H1 (cell line): ENCODE results near the gene COMT. TPM values are rescaled to one million over a fixed set of nuclear protein-coding genes. Genes with fewer than 3 reads are reported as not detected.

Source experiments
- BACH1 ChIP-seq: IDR thresholded peaks from 2 replicates; pipeline ENCODE4 v1.6.1; 2012; ENCODE audit warnings: low read length, improper control_type of control experiment
- HDAC2 ChIP-seq, 2 experiments: fragments of 300-600 bp in 1 of 2; sonication (generic) in 1 of 2; IDR thresholded peaks; 2 replicates each; pipeline ENCODE4 v1.6.1; 2011 to 2012; ENCODE audit warnings: low read depth in 2 of 2, low read length in 2 of 2, mild to moderate bottlenecking in 2 of 2, moderate library complexity in 2 of 2, borderline replicate concordance in 1 of 2, inconsistent platforms in 1 of 2
- JUN ChIP-seq: IDR thresholded peaks from 2 replicates; pipeline ENCODE4 v1.6.1; 2011; ENCODE audit warnings: low read depth, mild to moderate bottlenecking, improper control_type of control experiment, low read length
- KDM1A ChIP-seq: fragments of 200-600, 300-600 bp; sonication (generic); IDR thresholded peaks from 2 replicates; pipeline ENCODE4 v1.7.1; 2016; ENCODE audit warnings: mild to moderate bottlenecking, low read length, borderline replicate concordance
- RXRA ChIP-seq: IDR thresholded peaks from 2 replicates; pipeline ENCODE4 v1.6.1; 2011; ENCODE audit warnings: low read depth, mild to moderate bottlenecking, low read length, moderate library complexity; ENCODE audit not compliant: insufficient read depth
- SIX5 ChIP-seq: IDR thresholded peaks from 2 replicates; pipeline ENCODE4 v1.6.1; 2011; ENCODE audit warnings: mild to moderate bottlenecking, low read depth, low read length
- SRF ChIP-seq: IDR thresholded peaks from 2 replicates; pipeline ENCODE4 v1.6.1; 2011; ENCODE audit warnings: mild to moderate bottlenecking, low read depth, low read length, moderate library complexity
- ZNF274 ChIP-seq: IDR thresholded peaks from 2 replicates; pipeline ENCODE4 v1.7.0; 2012; ENCODE audit warnings: low read length, borderline replicate concordance; ENCODE audit errors: extremely low read depth
- polyA plus RNA-seq, 7 experiments: library from polyadenylated mRNA; depleted of rRNA in 3 of 7; stranded (reverse) in 5 of 7; unstranded in 2 of 7; fragments of >200 nt in 5 of 7; fragments of 200-250 nt in 2 of 7; gene quantifications; 1 replicate in 5 of 7; 2 replicates in 1 of 7; 4 replicates in 1 of 7; pipeline versions ENCODE4 v1.2.1 to v1.2.3, GENCODE V29; 2011 to 2013; ENCODE audit warnings: missing spikeins in 2 of 7, mixed read lengths in 2 of 7
- total RNA-seq: library from RNA; stranded (reverse); fragmentation: NEBNext Ultra II Directional; extraction: Animal tissue kit (Norgen Biotek cat#: 25700); gene quantifications from 2 replicates; pipeline ENCODE4 v1.2.1, GENCODE V29; 2021
- TF ChIP-seq, protein P1 (sequence below): fragments of 300-600 bp; sonication (generic); IDR thresholded peaks from 2 replicates; pipeline ENCODE4 v1.7.1; 2012; ENCODE audit warnings: low read length, moderate library complexity, mild to moderate bottlenecking, inconsistent platforms; ENCODE audit not compliant: insufficient replicate concordance

The COMT gene
- total and polyA plus RNA-seq, 2 of the 8 experiments (the other 6 are each of a cell fraction or from before 2014, with no cell fraction given): 15.2 to 33.7 TPM

DNA sequence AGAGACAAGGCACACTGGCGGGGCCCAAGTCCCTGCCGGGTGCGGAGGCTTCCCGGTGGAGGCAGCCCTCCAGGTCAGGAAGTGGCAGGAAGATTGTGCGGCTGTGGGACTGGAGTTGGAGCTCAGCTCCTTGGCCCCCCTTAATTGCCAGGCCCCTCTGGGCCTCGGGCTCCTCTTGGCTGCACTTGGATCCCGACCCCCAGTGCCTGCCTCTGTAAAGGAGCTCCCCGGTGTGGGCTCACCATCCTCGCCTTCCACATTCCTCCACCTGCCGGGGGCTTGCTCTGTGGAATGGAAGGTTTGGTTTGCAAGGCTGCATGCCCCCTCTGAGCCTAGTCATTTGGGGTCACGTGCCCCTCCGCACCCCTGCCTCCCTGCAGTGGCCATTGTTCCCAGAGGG, 38.1 kb upstream of the COMT start (continued):
- TF ChIP-seq, protein P1, sequence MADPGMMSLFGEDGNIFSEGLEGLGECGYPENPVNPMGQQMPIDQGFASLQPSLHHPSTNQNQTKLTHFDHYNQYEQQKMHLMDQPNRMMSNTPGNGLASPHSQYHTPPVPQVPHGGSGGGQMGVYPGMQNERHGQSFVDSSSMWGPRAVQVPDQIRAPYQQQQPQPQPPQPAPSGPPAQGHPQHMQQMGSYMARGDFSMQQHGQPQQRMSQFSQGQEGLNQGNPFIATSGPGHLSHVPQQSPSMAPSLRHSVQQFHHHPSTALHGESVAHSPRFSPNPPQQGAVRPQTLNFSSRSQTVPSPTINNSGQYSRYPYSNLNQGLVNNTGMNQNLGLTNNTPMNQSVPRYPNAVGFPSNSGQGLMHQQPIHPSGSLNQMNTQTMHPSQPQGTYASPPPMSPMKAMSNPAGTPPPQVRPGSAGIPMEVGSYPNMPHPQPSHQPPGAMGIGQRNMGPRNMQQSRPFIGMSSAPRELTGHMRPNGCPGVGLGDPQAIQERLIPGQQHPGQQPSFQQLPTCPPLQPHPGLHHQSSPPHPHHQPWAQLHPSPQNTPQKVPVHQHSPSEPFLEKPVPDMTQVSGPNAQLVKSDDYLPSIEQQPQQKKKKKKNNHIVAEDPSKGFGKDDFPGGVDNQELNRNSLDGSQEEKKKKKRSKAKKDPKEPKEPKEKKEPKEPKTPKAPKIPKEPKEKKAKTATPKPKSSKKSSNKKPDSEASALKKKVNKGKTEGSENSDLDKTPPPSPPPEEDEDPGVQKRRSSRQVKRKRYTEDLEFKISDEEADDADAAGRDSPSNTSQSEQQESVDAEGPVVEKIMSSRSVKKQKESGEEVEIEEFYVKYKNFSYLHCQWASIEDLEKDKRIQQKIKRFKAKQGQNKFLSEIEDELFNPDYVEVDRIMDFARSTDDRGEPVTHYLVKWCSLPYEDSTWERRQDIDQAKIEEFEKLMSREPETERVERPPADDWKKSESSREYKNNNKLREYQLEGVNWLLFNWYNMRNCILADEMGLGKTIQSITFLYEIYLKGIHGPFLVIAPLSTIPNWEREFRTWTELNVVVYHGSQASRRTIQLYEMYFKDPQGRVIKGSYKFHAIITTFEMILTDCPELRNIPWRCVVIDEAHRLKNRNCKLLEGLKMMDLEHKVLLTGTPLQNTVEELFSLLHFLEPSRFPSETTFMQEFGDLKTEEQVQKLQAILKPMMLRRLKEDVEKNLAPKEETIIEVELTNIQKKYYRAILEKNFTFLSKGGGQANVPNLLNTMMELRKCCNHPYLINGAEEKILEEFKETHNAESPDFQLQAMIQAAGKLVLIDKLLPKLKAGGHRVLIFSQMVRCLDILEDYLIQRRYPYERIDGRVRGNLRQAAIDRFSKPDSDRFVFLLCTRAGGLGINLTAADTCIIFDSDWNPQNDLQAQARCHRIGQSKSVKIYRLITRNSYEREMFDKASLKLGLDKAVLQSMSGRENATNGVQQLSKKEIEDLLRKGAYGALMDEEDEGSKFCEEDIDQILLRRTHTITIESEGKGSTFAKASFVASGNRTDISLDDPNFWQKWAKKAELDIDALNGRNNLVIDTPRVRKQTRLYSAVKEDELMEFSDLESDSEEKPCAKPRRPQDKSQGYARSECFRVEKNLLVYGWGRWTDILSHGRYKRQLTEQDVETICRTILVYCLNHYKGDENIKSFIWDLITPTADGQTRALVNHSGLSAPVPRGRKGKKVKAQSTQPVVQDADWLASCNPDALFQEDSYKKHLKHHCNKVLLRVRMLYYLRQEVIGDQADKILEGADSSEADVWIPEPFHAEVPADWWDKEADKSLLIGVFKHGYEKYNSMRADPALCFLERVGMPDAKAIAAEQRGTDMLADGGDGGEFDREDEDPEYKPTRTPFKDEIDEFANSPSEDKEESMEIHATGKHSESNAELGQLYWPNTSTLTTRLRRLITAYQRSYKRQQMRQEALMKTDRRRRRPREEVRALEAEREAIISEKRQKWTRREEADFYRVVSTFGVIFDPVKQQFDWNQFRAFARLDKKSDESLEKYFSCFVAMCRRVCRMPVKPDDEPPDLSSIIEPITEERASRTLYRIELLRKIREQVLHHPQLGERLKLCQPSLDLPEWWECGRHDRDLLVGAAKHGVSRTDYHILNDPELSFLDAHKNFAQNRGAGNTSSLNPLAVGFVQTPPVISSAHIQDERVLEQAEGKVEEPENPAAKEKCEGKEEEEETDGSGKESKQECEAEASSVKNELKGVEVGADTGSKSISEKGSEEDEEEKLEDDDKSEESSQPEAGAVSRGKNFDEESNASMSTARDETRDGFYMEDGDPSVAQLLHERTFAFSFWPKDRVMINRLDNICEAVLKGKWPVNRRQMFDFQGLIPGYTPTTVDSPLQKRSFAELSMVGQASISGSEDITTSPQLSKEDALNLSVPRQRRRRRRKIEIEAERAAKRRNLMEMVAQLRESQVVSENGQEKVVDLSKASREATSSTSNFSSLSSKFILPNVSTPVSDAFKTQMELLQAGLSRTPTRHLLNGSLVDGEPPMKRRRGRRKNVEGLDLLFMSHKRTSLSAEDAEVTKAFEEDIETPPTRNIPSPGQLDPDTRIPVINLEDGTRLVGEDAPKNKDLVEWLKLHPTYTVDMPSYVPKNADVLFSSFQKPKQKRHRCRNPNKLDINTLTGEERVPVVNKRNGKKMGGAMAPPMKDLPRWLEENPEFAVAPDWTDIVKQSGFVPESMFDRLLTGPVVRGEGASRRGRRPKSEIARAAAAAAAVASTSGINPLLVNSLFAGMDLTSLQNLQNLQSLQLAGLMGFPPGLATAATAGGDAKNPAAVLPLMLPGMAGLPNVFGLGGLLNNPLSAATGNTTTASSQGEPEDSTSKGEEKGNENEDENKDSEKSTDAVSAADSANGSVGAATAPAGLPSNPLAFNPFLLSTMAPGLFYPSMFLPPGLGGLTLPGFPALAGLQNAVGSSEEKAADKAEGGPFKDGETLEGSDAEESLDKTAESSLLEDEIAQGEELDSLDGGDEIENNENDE: no peak
- TF ChIP-seq HDAC2 (IDR thresholded peaks at IDR 0.05; ENCODE audit: borderline replicate concordance in 1 of 2, low read depth in 2 of 2, low read length in 2 of 2): no peak
- TF ChIP-seq ZNF274: no peak
- no peak for TF ChIP-seq BACH1
- no peak for TF ChIP-seq SIX5
- TF ChIP-seq JUN: no peak
- TF ChIP-seq RXRA: no peak
- no peak for TF ChIP-seq KDM1A
- TF ChIP-seq SRF: no peak
